LNCAP (cell line): ENCODE measurements around the gene TMEM131L.

Experiments used
- CTCF ChIP-seq: fragments of 450-650 bp; IDR thresholded peaks from 2 replicates; pipeline ENCODE4 v1.5.1; 2017; ENCODE audit warnings: mild to moderate bottlenecking

TMEM131L gene

GRCh38 chr4:153556435-153556815, 90.3 kb downstream of the TMEM131L start:
- TF ChIP-seq CTCF, result no peak

DNA sequence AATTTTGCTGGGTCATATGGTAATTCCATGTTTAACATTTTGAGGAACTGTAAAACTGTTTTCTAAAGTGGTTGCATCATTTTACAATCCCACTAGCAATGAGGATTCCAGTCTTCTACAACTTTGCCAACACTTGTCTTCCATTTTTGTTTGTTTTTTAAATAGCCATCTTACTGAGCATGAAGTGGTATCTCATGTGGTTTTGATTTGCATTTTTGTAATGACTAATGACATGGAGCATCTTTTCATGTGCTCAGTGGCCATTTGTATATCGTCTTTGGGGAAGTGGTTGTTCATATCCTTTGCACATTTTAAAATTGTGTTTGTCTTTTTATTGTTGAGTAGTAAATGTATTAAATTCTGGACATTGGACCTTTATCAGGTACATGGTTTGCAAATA, 94.7 kb downstream of the TMEM131L start:
- TF ChIP-seq CTCF, result no peak

- no peak for TF ChIP-seq CTCF
Measured at GRCh38 chr4:153564630-153565525, 98.7 kb downstream of the TMEM131L start.

GRCh38 chr4:153566631-153567150, 100.5 kb downstream of the TMEM131L start:
- no peak for TF ChIP-seq CTCF

GRCh38 chr4:153570228-153570973, 104.2 kb downstream of the TMEM131L start:
- no peak for TF ChIP-seq CTCF

- TF ChIP-seq CTCF, result no peak
Measured at GRCh38 chr4:153571006-153571545, 104.9 kb downstream of the TMEM131L start.

GRCh38 chr4:153572609-153573008, 106.4 kb downstream of the TMEM131L start:
- TF ChIP-seq CTCF, result no peak
